Chondrocyte (in vitro differentiated cells): ENCODE data around the gene DGCR6. TPM values are rescaled to one million over a fixed set of nuclear protein-coding genes. Genes with fewer than 3 reads are reported as not detected.

Experiments used
- DNase-seq: peaks from one replicate; pipeline ENCODE4 v3.0.0; 2021; ENCODE audit warnings: mixed read lengths, low spot score
- H3K27ac Mint-ChIP-seq: one replicate; pipeline ENCODE4 v1.8.0; 2021; ENCODE audit warnings: mild to moderate bottlenecking, moderate library complexity, mixed read lengths; ENCODE audit not compliant: unreplicated experiment
- H3K27me3 Mint-ChIP-seq: 2 replicates; pipeline ENCODE4 v1.8.0; 2021; ENCODE audit warnings: low read depth, mixed read lengths
- H3K36me3 Mint-ChIP-seq: 2 replicates; pipeline ENCODE4 v1.8.0; 2021; ENCODE audit warnings: low read depth, mixed read lengths
- H3K4me1 Mint-ChIP-seq: 2 replicates; pipeline ENCODE4 v1.8.0; 2021; ENCODE audit warnings: low read depth, mild to moderate bottlenecking, mixed read lengths
- H3K4me3 Mint-ChIP-seq: one replicate; pipeline ENCODE4 v1.8.0; 2021; ENCODE audit warnings: mild to moderate bottlenecking, moderate library complexity, mixed read lengths; ENCODE audit not compliant: unreplicated experiment
- H3K9me3 Mint-ChIP-seq: 2 replicates; pipeline ENCODE4 v1.8.0; 2021; ENCODE audit warnings: low read depth, mixed read lengths
- total RNA-seq: library from RNA; stranded (reverse); gene quantifications from 3 replicates; pipeline ENCODE4 v1.2.1, GENCODE V29; 2021
- TF ChIP-seq, protein P1 (sequence below): fragments of 200-600 bp; sonication (generic); IDR thresholded peaks from 2 replicates; pipeline ENCODE4 v1.5.0; 2021; ENCODE audit warnings: antibody characterized with exemption, mild to moderate bottlenecking, moderate library complexity

The DGCR6 gene
- total RNA-seq, 1 donor from 2014 or later = 5.4 TPM

DNA sequence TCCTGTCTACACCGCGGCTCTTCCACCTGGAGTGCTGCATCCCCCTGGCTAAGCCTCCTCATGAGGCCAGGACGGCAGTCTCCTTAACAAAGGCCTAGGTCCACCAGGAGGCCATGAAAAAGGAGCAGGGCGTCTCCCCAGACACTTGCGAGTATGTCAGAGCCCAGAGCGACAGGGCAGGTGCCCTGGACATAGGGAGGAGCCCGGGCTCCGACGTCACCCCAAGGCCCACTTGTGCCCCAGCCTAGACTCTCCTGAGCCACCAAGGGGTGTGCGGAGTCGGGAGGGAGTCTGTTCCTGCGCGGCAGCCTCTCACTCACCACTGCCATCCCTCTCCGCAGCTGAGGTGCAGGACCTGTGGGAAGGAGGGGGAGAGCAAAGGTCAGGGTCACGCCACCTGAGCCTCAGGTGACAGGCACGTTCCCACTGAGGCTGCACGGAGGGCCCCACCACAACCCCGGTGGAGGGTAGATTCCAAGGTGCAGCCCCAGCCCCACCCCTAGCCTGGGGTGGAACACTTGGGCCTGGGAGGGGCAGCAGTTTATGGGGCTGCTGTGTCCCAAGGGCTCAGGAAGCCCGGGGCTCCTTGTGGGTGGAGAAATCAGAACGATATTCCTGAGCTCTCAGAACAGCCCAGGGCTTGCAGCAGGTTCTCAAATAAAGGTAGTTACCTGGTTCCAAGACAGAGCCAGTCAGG is 19.4 kb downstream of the DGCR6 start:
- no peak for DNase-seq
- H3K4me1 Mint-ChIP-seq = no peaks in the 10 kb centered on the region
- no peak overlapping the region for H3K4me3 Mint-ChIP-seq
- H3K36me3 Mint-ChIP-seq = no peaks in the 10 kb centered on the region
- no peaks in the 10 kb centered on the region for H3K27me3 Mint-ChIP-seq
- H3K9me3 Mint-ChIP-seq = no peaks in the 10 kb centered on the region
- TF ChIP-seq, protein P1, sequence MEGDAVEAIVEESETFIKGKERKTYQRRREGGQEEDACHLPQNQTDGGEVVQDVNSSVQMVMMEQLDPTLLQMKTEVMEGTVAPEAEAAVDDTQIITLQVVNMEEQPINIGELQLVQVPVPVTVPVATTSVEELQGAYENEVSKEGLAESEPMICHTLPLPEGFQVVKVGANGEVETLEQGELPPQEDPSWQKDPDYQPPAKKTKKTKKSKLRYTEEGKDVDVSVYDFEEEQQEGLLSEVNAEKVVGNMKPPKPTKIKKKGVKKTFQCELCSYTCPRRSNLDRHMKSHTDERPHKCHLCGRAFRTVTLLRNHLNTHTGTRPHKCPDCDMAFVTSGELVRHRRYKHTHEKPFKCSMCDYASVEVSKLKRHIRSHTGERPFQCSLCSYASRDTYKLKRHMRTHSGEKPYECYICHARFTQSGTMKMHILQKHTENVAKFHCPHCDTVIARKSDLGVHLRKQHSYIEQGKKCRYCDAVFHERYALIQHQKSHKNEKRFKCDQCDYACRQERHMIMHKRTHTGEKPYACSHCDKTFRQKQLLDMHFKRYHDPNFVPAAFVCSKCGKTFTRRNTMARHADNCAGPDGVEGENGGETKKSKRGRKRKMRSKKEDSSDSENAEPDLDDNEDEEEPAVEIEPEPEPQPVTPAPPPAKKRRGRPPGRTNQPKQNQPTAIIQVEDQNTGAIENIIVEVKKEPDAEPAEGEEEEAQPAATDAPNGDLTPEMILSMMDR = no peak
- no peak overlapping the region for H3K27ac Mint-ChIP-seq

DNA sequence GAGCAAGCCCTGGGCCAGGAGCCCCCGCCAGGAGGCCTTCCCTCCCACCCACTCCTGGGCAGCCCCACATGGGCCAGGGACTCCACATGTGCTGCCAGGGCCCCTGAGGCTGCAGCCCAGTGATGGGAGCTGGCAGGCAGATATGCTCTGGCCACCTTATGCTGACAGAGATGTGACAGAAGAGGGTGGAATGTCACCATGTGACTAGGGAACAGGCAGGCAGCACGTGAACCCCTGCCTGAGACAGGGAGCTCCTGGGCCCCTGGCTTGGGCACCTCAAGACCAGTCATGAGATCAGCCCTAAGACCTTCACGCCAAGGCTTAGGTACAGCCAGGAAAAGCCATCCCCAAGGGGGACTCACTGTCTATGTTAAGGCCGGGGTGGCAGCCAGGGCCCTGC is 20.9 kb downstream of the DGCR6 start:
- Mint-ChIP-seq H3K27me3 (no peaks in the 10 kb centered on the region), H3K9me3 (no peaks in the 10 kb centered on the region), H3K4me1 (no peaks in the 10 kb centered on the region), H3K36me3 (no peaks in the 10 kb centered on the region), H3K27ac (no peak overlapping the region), H3K4me3 (no peak overlapping the region)
- TF ChIP-seq, protein P1 = no peak
- DNase-seq = no peak

GRCh38 chr22:18927573-18927972 is 21.5 kb downstream of the DGCR6 start:
- Mint-ChIP-seq H3K4me3 (no peak overlapping the region), H3K9me3 (no peaks in the 10 kb centered on the region), H3K27me3 (no peaks in the 10 kb centered on the region), H3K36me3 (no peaks in the 10 kb centered on the region), H3K4me1 (no peaks in the 10 kb centered on the region), H3K27ac (no peak overlapping the region)
- TF ChIP-seq, protein P1 = no peak
- DNase-seq = no peak

DNA sequence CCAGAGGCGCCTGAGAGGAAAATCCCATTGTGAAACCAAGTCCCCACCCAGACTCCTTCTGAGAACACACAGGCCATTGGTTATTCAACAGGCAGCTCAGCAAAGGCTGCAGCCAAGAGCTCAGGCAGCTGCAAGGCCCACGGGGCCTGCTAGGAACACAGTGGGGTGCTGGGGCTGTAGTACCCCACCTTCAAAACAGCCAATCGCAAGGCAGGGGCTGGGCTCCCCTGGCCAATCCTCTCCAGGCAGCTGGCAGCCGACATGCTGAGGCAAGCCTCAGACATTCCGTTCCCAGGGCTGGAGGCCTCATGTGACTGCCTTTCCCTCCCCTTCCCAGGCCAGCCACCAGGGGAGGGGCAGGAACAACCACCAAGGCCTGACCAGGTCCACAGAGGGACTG is 23.3 kb downstream of the DGCR6 start:
- no peak overlapping the region for H3K4me3 Mint-ChIP-seq
- H3K27ac Mint-ChIP-seq = no peak overlapping the region
- no peaks in the 10 kb centered on the region for H3K4me1 Mint-ChIP-seq
- H3K9me3 Mint-ChIP-seq = no peaks in the 10 kb centered on the region
- DNase-seq = no peak
- H3K27me3 Mint-ChIP-seq = no peaks in the 10 kb centered on the region
- TF ChIP-seq, protein P1 = no peak
- H3K36me3 Mint-ChIP-seq = no peaks in the 10 kb centered on the region

- no peaks in the 10 kb centered on the region for H3K27me3 Mint-ChIP-seq
- H3K27ac Mint-ChIP-seq = no peak overlapping the region
- DNase-seq = no peak
- no peaks in the 10 kb centered on the region for H3K36me3 Mint-ChIP-seq
- no peaks in the 10 kb centered on the region for H3K9me3 Mint-ChIP-seq
- TF ChIP-seq, protein P1 = no peak
- no peaks in the 10 kb centered on the region for H3K4me1 Mint-ChIP-seq
- H3K4me3 Mint-ChIP-seq = no peak overlapping the region
These were observed 26.0 kb downstream of the DGCR6 start for GRCh38 chr22:18931905-18932652.
